Ishikawa (cell line): ENCODE data around the gene GPR62.

Experiments
- CEBPB ChIP-seq: IDR thresholded peaks from 2 replicates; pipeline ENCODE4 v1.6.1; 2012
- CREB1 ChIP-seq: IDR thresholded peaks from 2 replicates; pipeline ENCODE4 v1.6.1; 2012; ENCODE audit warnings: low read depth
- EGR1 ChIP-seq: IDR thresholded peaks from 2 replicates; pipeline ENCODE4 v1.6.1; 2012
- EP300 ChIP-seq: IDR thresholded peaks from 2 replicates; pipeline ENCODE4 v1.6.1; 2012; ENCODE audit warnings: borderline replicate concordance
- FOXM1 ChIP-seq: IDR thresholded peaks from 2 replicates; pipeline ENCODE4 v1.6.1; 2012; ENCODE audit warnings: low read depth, borderline replicate concordance
- MAX ChIP-seq: IDR thresholded peaks from 2 replicates; pipeline ENCODE4 v1.6.1; 2012
- NFIC ChIP-seq: IDR thresholded peaks from 2 replicates; pipeline ENCODE4 v1.6.1; 2012
- RAD21 ChIP-seq: IDR thresholded peaks from 2 replicates; pipeline ENCODE4 v1.6.1; 2012; ENCODE audit warnings: low read depth
- REST ChIP-seq: IDR thresholded peaks from 2 replicates; pipeline ENCODE4 v1.6.1; 2012; ENCODE audit warnings: low read depth, mild to moderate bottlenecking
- TAF1 ChIP-seq: IDR thresholded peaks from 2 replicates; pipeline ENCODE4 v1.6.1; 2012; ENCODE audit warnings: low read depth, mild to moderate bottlenecking
- TCF12 ChIP-seq: IDR thresholded peaks from 2 replicates; pipeline ENCODE4 v1.6.1; 2012; ENCODE audit warnings: low read depth
- TEAD4 ChIP-seq: IDR thresholded peaks from 2 replicates; pipeline ENCODE4 v1.6.1; 2012
- USF1 ChIP-seq: IDR thresholded peaks from 2 replicates; pipeline ENCODE4 v1.6.1; 2012
- YY1 ChIP-seq: IDR thresholded peaks from 2 replicates; pipeline ENCODE4 v1.6.1; 2012; ENCODE audit warnings: low read depth
- ZBTB7A ChIP-seq: IDR thresholded peaks from 2 replicates; pipeline ENCODE4 v1.6.1; 2012; ENCODE audit warnings: low read depth

The GPR62 gene

GRCh38 chr3:51940648-51941462, 14.3 kb upstream of the GPR62 start:
- TF ChIP-seq EP300, result no peak
- no peak for TF ChIP-seq CREB1
- no peak for TF ChIP-seq TAF1
- TF ChIP-seq YY1, result no peak
- no peak for TF ChIP-seq NFIC
- no peak for TF ChIP-seq MAX
- TF ChIP-seq TEAD4, result no peak
- no peak for TF ChIP-seq CEBPB
- TF ChIP-seq FOXM1, result no peak
- no peak for TF ChIP-seq REST
- TF ChIP-seq EGR1, result no peak
- TF ChIP-seq RAD21, result no peak
- no peak for TF ChIP-seq USF1
- TF ChIP-seq ZBTB7A, result no peak

GRCh38 chr3:51941463-51941797, 13.8 kb upstream of the GPR62 start:
- TF ChIP-seq ZBTB7A (0 out of 2 replicates have a peak, but pooled peaks have one; percentile 40), CEBPB (no peak)

GRCh38 chr3:51941798-51942602, 13.2 kb upstream of the GPR62 start, which contains the start of the genes PARP3 and RRP9:
Gene PARP3, plus strand, starts transcription at chr3:51942363. Its CDS starts 993 bp downstream, at chr3:51943356.
Gene RRP9, minus strand, starts transcription at chr3:51941904. Its CDS starts 37 bp downstream, at chr3:51941867.
- TF ChIP-seq EGR1 (no peak), TEAD4 (no peak; the same call in 1 of the 2 replicates), CREB1 (no peak), EP300 (no peak; the same call in none of the 2 replicates), TAF1 (peak; percentile 58), REST (no peak), USF1 (peak; percentile 87), NFIC (no peak), MAX (peak; percentile 90), RAD21 (peak; percentile 92), FOXM1 (peak; percentile 18; the same call in 1 of the 2 replicates), TCF12 (peak; percentile 28), CEBPB (no peak), ZBTB7A (no peak), YY1 (peak; percentile 67)

- TF ChIP-seq EGR1 (no peak), USF1 (no peak), MAX (no peak), TCF12 (peak; percentile 7; the same call in 1 of the 2 replicates)
Observed at GRCh38 chr3:51942603-51943450, 12.4 kb upstream of the GPR62 start.
